Measurements from ENCODE around the gene MOCS1.

DNA sequence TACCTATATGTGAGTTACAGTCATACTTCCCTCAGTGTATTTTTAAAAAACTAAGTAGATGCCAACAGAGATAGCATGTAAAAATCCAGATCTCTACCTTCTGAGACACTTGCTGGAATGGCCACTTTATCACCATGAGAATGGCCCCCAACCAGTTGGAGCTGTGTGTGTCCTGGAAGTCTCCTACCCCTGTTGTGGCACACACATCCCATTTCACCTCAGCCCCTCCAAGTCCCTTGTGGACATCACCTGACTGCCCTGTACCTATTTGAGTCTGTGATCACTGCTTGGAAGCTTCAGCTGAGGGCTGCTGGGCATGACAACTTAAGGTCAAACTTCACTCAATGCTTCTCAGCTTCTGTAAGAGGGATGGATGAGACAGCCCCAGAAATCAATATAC is 24.1 kb downstream of the MOCS1 start:
- TF ChIP-seq, protein P1, sequence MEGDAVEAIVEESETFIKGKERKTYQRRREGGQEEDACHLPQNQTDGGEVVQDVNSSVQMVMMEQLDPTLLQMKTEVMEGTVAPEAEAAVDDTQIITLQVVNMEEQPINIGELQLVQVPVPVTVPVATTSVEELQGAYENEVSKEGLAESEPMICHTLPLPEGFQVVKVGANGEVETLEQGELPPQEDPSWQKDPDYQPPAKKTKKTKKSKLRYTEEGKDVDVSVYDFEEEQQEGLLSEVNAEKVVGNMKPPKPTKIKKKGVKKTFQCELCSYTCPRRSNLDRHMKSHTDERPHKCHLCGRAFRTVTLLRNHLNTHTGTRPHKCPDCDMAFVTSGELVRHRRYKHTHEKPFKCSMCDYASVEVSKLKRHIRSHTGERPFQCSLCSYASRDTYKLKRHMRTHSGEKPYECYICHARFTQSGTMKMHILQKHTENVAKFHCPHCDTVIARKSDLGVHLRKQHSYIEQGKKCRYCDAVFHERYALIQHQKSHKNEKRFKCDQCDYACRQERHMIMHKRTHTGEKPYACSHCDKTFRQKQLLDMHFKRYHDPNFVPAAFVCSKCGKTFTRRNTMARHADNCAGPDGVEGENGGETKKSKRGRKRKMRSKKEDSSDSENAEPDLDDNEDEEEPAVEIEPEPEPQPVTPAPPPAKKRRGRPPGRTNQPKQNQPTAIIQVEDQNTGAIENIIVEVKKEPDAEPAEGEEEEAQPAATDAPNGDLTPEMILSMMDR (IDR thresholded peaks at IDR 0.05) = no peak
- no peak for TF ChIP-seq POLR2A (IDR thresholded peaks at IDR 0.05)

All from thyroid gland (tissue), 4 donors.